GM19035 (cell line): ENCODE data around the gene PRB3.

Experiments used
- ATAC-seq: cut with Tn5 transposase; IDR thresholded peaks from one replicate; pipeline ENCODE4 v1.9.1; 2021; ENCODE audit not compliant: unreplicated experiment

The PRB3 gene

DNA sequence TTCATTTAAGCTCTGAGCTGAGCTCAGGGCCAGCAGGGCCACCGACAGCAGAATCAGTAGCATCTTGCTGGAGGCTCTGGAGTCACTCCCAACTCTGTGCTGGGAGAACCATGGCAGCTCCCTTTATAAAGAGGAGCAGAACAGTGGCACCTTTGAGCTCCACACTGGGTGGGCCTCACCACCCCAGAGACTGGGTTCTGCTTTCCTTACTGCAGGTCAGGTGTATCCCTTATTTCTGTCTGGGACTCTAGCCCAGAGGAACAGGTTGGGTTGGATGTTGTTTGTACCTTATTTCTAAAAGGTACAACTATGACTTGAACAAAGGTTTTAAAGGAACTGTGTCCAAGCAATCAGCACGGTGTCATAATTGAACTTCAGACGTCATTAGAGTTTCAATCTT, at the start of gene PRB3:
Gene PRB3, minus strand, starts transcription at position 101 of the 400 bp plus-strand sequence. Its CDS starts 38 bp downstream, at position 63.
- ATAC-seq: no peak

- no peak for ATAC-seq
Measured at GRCh38 chr12:11310336-11310735, 40.8 kb upstream of the PRB3 start, which contains the start of gene PRB4. TSS of gene PRB4 (minus strand) at chr12:11310436. CDS start at chr12:11310398, 38 bp downstream.

DNA sequence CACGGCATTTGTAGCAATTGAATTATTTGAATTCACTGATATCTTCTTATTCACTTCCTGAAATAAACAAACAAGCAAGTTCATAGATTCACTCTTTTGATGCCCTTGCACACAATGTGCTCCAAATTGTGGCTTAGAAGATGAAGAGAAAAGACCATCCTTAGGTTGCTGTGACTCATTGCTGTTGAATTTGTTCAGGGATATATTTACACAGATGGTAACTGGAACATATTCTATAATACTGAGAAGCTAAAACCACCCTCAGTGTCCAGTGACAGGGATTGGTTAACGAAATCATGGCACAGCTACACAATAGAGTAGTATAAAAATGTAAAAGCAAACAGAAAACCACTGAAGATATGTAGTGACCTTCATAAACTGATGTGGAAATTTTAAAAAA, 37.6 kb upstream of the PRB3 start:
- ATAC-seq: no peak

- no peak for ATAC-seq
Measured at GRCh38 chr12:11273449-11273848, 3.9 kb upstream of the PRB3 start.

DNA sequence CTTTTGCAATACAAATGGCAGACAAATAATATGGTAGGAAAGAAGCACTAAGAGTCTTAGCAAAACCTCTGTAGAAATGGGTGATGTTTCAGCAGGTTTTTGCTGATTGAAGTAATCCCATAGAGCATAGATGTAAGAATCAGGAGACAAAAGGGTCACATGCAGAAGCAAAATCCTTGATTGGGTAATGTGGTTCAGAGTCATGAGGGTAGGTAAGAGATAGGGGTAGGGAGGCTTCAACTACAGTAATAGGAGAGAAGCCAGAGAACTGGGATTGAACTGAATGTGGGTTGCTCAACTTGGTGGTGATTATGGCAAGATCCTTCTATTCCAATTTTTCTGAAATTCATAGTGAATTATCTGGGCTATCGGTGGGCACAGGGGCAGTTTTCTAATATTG, 5.0 kb downstream of the PRB3 start:
- ATAC-seq: no peak

DNA sequence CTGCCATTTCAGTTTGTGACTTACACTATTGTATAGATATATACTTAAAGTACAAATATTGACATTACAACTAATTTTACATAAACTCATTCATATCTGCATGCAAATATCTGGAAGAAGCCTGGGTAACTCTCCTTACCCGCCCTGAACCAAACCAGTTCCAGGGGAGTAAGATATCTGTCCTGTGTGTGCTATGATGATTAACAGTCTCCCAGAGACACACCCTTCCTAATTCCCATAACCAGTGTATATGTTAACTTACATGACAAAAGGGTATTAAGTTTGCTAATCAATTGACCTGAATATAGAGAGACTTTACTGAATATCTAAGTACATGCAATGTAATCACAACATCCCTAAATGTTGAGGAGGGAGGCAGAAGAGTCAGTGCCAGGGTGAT, 23.0 kb downstream of the PRB3 start:
- no peak for ATAC-seq

DNA sequence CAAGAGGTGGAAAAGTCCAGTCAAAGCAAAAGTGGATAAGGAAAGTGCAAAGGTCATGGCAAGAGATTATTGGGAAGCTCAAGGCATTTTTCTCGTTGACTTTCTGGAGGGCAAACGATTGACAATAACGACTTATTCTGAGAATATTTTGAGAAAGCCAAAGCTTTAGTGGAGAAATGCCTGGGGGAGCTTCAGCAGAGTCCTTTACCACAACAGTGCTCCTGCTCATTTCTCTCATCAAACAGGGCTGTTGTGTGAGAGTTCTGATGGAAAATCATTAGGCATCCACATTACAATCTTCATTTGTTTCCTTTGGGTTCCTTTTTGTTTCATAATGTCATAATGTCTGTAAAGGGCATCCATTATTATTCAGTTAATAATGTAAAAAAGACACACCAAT, 26.9 kb downstream of the PRB3 start:
- no peak for ATAC-seq

- ATAC-seq: no peak
Measured at GRCh38 chr12:11240348-11240930, 29.1 kb downstream of the PRB3 start.

- ATAC-seq: no peak
Measured at GRCh38 chr12:11238275-11238674, 31.2 kb downstream of the PRB3 start.

DNA sequence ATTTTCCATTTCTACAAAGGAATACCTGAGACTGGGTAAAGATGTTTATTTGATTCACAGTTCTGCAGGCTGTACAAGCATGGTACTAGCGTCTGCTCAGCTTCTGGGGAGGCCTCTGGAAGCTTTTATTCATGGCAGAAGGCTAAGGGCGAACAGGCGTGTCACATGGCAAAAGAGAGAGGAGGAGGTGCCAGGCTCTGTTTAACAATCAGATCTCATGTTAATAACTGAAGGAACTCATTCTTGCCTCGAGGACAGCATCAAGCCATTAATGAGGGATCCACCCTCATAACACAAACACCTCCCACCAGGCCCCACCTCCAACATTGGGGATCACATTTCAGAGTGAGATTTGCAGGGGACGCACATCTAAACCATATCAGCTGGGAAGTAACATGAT, 36.0 kb downstream of the PRB3 start:
- ATAC-seq: no peak

DNA sequence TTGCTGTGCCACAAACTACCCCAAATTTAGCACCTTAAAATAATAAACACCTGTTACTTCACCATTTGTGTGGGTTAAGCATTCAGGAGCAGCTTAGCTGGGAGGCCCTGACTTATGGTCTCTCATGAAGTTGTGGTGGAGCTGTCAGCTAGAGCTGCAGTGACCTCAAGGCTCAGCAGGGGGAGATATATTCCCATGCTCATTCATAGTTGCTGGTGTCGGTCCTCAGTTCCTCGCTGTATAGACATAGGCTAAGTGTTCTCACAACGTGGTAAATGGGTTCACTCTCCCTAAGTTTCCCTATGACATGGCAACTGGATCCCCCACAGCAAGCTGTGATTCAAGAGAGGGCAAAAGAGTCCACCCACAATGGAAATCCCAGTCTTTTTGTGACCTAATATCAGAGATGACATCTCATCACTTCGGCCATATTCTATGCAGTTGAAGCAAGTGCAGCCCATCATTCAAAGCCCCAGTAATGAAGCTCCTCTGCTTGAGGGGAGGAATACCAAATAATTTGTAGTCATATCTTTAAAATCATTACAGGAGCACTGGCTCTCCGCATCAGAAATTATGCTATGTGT, 41.1 kb downstream of the PRB3 start:
- ATAC-seq: no peak

DNA sequence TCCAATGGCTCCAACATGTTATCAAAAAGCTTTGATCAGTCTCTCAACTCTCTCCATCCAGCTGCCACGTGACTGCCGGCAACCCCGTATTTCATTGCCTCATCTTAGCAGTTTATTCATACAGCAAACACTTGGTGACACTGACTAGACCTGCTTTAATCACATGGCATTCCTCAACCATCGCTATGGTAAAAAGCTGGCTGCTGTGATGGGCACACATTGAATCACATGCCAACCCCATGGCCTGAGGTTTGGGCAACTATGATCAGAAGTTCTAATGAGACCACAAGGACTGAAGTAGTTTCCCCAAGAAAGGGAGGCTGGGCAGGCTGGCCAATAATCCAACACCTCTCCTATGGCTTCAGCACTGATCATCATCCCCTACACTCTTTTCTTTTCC, 42.1 kb downstream of the PRB3 start:
- no peak for ATAC-seq
